OCI-LY1 (cell line): Measurements from ENCODE around the gene SLC12A3.

Source experiments
- CTCF ChIP-seq: fragments of 200-600 bp; sonication (generic), shearing (Covaris generic); IDR thresholded peaks from 2 replicates; pipeline ENCODE4 v1.5.1; 2017; ENCODE audit warnings: mild to moderate bottlenecking, antibody characterized with exemption, low read length, moderate library complexity, mixed read lengths
- EZH2 ChIP-seq: fragments of 200-600 bp; sonication (generic), shearing (Covaris generic); IDR thresholded peaks from 2 replicates; pipeline ENCODE4 v1.8.0; 2017; ENCODE audit warnings: borderline replicate concordance, mixed run types, mild to moderate bottlenecking, antibody characterized with exemption, low read length, moderate library complexity, mixed read lengths

- TF ChIP-seq CTCF (no peak), EZH2 (no peak)
These were observed 12.6 kb downstream of the SLC12A3 start for GRCh38 chr16:56877486-56878182.
